Sigmoid colon (tissue), 3 donors: ENCODE measurements around the gene PHGDH.

Experiments used
- CTCF ChIP-seq, 4 experiments: fragments of 450-650 bp in 3 of 4; fragments of 200-600 bp in 1 of 4; IDR thresholded peaks; one replicate each; pipeline ENCODE4 v1.5.1; 2016 to 2019; ENCODE audit warnings: antibody characterized with exemption in 4 of 4, mild to moderate bottlenecking in 3 of 4, moderate library complexity in 2 of 4
- POLR2A ChIP-seq, 2 donors: fragments of 450-650 bp; IDR thresholded peaks; one replicate each; pipeline ENCODE4 v1.6.1; 2016; ENCODE audit warnings: antibody characterized with exemption in 2 of 2, mild to moderate bottlenecking in 2 of 2, moderate library complexity in 2 of 2

DNA sequence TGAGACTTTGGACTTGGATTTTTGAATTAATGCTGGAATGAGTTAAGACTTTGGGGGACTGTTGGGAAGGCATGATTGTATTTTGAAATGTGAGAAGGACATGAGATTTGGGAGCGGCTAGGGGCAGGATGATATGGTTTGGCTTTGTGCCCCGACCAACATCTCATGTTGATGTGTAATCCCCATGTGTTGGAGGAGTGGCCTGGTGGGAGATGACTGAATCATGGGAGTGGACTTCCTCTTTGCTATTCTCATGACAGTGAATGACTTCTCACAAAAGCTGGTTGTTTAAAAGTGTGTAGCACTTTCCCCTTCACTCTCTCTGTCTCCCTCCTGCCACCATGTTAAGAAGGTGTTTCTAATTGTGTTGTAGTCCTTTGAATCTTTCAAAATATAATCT, 9.3 kb upstream of the PHGDH start:
- TF ChIP-seq CTCF (IDR thresholded peaks at IDR 0.05) (no peak), POLR2A (IDR thresholded peaks at IDR 0.05) (no peak)
